ENCODE measurements around the gene FRG1.
"Not testable (repeated sequence)": the region's sequence is repeated elsewhere in the genome, so short reads cannot be mapped to it uniquely, and the experiment has no call there.

Gene FRG1

DNA sequence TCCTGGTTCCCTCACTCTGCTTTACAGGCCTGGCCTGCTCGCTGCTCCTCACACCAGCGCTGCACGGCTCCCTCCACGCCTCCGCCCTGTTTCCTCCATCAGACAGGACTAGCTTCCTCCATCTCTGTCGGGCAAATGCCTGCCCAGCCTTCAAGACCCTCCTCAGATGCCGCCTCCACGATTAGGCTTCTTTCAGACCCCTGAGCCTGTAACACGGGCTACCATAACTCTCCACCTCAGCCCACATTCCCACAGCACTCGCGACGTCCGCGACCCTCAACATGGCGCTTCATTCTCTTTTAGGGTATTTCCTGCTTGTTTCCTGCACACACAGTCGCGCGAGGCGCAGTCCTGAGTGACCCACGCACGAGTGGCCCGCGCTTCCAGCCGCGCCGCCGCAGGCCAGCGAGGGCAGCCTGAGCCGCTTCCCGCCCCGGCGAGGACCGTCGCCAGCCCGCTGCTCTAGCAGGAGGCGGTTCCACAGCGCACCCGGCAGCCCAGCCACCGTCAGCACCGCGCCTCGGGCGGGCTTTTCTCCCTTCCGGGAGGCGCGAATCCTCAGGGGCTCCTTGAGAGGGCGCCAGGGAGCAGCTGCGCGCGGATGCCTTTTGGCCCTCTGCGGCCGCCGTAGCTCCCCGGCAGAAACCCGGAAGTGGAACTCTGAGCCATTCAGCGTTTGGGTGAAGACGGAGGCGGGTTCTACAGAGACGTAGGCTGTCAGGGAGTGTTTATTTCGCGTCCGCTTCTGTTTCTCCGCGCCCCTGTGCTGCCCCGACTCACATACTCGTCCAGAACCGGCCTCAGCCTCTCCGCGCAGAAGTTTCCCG, at the start of gene FRG1:
Gene FRG1, plus strand, starts transcription at position 695 of the 827 bp plus-strand sequence. CDS start 138 bp downstream, outside the sequence.
- peak; percentile 96 for DNase-seq

DNA sequence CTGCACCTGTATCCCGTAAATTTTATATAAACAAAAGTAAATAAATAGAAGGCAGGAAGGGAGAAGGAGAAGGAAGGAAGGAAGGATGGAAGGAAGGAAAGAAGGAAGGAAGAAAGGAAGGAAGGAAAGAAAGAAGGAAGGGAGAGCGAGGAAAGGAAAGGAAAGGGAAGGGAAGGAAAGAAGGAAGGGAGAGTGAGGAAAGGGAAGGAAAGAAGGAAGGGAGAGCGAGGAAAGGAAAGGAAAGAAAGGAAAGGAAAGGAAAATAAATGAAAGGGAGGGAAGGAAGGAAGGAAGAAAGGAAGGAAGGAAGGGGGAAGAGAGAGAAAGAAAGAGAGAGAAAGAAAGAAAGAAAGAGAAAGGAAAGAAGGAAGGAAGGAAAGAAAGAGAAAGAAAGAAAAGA, 43.0 kb upstream of the FRG1 start:
- DNase-seq: no peak

DNA sequence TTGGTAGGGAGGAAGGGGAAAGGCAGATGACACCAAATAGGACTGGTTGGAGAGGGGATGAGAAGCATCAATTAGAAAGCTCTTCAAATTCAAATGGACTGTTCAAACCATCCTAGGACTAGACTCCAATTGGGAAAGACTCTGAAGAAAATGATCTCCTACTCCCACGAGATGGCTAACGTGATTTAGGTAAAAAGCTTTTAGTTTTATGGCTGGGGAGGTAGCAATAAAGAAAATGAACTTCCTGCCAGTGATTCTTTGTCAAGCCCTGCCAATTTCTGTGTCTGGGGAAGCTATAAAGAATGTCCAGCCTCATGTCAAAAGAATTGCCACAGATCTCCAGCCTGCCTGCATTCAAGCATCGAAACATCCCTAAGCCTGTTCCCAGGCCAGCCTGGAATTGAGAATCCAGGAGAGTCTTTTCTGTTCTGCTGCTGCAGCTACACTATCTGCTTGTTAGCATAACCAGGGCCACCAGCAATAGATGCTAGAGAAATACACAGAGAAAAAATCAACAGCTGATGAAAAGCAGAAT, 41.1 kb upstream of the FRG1 start:
- not testable (repeated sequence) for DNase-seq

DNA sequence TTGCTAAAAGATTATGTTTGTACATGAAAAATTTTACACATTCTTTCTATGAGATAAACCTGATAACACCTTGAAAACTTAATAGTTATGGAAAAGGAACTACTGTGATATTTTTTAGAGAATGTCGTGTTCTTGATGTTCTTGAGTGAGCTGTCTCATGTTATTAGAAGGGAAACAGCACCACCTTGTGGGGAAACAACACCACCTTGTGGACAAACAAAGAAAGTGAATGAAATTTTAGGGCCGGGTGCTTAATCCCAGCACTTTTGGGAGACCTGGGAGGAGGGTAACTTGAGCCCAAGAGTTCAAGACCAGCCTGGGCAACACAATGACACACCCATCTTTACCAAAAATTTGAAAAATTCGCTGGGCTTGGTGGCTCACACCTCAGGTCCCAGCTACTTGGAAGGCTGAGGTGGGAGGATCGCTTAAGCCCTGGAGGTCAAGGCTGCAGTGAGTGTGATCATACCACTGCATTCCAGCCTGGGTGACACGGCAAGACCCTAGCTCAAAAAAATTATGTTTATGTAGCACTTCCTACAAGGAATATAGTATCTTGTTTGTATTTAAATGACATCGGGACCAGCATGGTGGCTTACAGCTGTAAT, 36.1 kb upstream of the FRG1 start:
- peak; percentile 88 for DNase-seq

DNA sequence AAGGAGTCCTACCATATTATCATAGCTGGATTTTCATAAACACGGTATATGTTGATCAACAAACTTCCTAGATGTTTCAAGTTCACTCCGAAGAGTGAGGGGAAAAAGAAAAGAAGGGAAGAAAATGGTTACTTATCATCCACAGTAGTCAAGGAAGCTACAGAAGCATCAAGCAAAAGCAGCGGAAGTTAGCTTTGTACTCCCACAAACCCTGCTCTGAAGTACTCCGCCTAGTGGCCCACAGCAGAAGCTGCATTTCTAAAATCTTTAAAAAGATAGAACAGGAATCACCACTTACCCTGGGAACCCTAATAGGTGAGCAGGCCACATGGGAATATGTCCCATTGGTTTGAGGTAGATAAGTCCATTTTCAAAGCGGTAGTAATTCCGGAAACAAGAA, 28.5 kb upstream of the FRG1 start:
- DNase-seq: peak; percentile 23

DNA sequence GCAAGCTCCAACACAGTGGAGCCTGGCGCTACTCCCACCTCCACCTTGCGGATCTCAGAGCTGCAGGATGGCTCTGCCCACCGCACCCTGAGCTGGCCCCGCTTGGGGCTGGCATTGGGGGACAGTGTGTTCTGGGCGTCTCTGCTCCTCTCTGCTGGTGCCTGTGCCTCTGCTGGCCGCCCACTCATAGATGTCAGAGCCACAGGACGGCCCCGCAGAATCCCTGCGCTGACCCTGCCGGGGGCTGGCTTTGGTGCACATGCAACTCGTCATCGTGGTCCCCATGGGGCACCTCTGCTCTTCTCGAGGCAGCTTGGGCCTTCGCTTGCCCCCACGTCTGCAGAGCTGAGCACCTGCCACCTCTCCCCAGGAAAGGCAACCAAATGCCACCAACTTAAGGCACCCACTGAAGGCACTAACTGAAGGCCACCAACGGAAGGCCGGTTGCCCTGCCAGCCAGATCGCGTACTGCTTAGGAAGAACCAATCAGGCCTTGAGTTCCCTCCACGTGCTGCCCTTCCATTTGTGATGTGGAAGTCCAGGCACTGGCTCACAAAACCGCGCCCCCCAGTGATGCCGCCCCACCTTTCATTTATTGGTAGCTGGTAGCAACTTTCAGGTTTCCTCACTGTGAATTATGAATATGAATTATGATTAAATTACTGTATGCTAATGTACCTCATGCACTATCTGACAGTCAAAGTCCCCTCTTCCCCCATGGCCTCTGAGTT, 23.3 kb upstream of the FRG1 start:
- DNase-seq: no peak

DNA sequence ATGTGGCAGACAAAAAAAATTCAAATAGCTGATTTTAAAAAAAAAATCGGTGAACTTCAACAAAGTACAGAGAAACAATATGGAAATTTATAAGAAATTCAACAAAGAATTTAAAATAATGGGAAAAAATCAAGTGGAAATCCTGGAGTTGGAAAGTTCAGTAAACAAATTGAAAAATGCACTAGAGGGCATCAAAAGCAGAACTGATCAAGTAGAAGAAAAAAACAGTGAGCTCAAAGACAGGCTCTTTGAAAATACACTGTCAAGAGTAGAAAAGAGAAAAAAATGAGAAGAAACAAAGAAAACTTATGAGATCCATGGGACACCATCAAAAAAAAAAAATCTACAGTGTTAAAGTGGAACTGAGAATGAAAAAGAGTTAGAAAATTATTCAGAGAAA, 19.6 kb upstream of the FRG1 start:
- DNase-seq: no peak

DNA sequence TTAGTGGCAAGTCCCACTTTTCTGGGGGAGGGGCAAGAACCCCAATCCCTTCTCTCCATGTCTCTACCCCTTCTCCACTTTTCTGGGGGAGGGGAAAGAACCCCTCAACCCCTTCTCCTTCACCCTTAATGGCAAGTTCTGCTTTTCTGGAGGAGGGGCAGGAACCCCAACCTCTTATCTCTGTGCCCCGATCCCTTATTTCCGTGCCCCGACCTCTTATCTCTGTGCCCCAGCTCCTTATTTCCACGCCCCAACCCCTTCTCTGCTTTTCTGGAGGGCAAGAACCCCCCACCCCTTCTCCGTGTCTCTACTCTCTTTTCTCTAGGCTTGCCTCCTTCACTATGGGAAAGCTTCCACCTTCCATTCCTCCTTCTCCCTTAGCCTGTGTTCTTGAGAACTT, 13.9 kb upstream of the FRG1 start:
- peak; percentile 45 for DNase-seq

DNA sequence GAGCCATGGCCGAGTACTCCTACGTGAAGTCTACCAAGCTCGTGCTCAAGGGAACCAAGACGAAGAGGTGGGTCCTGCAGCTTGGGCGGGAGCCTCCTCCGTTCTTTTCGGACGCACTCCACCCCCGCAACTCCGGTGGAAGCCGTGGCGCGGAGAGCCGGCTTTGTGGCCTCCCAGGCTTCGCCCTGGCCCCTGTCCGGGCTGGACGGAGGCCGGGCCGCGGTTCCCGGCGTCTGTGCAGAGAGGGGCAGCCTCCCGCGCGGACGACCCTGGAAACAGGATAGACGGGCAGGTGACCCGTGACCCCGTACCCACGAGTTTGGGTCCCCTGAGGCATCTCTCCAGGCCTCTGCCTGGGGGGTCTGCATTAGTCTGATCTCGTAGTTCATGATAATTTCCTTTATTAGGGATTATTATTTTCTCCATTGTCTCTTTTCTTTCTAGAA, 356 bp downstream of the FRG1 start:
- no peak for DNase-seq

DNA sequence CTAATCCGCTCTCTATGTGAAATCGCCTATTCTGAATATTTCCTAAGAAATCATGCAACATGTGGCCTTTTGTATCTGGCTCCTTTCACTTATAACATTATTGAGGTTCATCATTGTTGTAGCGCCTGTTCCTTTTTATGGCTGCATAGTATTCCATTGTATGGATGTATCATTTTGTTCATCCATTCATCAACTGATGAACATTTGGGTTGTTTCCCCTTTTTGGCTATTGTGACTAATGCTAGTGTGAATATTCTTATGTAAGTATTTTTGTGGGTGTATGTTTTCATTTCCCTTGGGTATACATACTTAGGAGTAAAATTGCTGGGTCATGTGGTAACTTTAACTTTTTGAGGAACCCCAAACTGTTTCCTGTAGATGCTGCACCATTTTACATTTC, 1.7 kb downstream of the FRG1 start:
- DNase-seq: not testable (repeated sequence)

DNA sequence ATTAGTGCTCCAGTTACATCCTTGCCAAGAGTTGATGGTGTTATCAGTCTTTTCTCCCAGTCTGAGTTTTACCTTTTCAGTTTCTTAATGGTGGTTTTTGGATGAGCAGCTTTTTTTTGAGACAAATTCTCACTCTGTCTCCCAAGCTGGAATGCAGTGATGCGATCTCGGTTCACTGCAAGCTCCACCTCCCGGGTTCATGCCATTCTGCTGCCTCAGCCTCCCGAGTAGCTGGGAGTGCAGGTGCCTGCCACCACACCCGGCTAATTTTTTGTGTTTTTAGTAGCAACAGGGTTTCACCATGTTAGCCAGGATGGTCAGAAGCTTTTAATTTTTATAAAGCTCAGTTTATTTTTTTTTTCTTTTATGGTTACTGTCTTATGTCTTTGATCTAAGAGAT, 3.4 kb downstream of the FRG1 start:
- not testable (repeated sequence) for DNase-seq

DNA sequence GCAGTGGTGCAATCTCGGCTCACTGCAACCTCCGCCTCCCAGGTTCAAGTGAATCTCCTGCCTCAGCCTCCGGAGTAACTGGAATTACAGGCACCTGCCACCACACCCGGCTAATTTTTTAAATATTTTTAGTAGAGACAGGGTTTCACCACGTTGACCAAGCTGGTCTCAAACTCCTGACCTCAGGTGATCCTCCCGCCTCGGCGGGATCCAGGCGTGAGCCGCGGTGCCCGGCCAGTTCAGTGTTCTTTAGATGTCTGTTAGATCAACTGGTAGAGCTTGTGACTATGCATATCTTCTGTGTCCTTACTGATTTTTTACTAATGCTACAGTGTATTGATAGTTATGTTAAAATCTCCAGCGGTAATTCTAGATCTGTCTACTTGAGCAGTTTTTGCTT, 6.2 kb downstream of the FRG1 start:
- not testable (repeated sequence) for DNase-seq

DNA sequence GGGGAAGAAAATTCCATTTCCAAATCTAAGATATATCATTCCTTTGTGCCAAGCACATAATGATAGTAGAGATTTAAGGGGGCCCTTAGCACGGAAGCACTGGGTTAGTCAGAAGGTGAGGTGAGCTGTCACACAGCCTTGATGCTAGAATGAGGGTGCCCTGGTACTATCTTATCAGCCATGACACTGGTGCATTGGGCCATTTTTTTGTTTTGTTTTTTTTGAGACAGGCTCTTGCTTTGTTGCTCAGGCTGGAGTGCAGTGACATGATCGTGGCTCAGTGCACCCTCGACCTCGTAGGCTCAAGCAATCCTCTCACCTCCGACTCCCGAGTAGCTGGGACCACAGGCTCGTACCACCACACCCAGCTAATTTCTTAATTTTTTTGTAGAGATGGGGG, 7.8 kb downstream of the FRG1 start:
- not testable (repeated sequence) for DNase-seq

DNA sequence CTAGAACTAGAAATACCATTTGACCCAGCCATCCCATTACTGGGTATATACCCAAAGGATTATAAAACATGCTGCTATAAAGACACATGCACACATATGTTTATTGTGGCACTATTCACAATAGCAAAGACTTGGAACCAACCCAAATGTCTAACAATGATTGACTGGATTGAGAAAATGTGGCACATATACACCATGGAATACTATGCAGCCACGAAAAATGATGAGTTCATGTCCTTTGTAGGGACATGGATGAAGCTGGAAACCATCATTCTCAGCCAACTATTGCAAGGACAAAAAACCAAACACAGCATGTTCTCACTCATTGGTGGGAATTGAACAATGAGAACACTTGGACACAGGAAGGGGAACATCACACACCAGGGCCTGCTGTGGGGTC, 28.6 kb downstream of the FRG1 start:
- DNase-seq: not testable (repeated sequence)

DNA sequence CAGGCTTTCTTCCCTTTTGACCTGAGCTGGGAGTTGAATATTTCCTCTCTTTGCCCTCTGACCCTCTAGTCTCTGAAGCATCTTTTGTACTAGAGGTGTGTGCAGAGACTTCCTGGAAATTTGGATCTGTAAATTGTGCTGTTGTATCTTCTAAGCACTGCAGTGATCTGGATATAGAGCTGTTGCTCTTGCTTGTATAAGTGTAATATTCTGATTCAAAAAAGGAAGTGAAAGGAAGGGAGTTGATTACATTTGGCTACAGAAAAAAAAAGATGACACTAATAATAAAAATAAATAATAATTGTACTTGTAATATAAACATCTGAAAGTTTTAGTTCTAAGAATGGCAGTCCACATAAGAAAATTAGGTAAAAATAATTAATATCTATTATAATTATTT, 33.0 kb downstream of the FRG1 start:
- DNase-seq: no peak

DNA sequence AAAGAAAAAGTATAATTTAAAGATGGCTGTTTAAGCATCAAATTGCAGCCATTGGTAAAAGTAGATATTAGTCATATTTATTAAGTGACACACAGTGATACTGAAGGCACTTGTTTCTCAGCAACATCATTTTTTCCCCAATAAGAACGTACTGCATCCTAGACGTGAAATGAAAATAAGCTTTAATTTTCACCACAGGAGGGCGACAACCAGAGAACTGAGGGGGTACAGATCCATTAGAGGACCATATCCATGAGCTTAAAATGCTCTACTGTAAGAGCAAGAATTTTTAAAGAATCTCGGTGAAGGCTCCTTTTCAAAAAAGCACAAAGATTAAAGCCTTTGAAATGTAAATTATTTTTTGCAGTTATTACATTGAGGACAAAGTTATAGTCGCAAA, 33.4 kb downstream of the FRG1 start:
- DNase-seq: peak; percentile 57

DNA sequence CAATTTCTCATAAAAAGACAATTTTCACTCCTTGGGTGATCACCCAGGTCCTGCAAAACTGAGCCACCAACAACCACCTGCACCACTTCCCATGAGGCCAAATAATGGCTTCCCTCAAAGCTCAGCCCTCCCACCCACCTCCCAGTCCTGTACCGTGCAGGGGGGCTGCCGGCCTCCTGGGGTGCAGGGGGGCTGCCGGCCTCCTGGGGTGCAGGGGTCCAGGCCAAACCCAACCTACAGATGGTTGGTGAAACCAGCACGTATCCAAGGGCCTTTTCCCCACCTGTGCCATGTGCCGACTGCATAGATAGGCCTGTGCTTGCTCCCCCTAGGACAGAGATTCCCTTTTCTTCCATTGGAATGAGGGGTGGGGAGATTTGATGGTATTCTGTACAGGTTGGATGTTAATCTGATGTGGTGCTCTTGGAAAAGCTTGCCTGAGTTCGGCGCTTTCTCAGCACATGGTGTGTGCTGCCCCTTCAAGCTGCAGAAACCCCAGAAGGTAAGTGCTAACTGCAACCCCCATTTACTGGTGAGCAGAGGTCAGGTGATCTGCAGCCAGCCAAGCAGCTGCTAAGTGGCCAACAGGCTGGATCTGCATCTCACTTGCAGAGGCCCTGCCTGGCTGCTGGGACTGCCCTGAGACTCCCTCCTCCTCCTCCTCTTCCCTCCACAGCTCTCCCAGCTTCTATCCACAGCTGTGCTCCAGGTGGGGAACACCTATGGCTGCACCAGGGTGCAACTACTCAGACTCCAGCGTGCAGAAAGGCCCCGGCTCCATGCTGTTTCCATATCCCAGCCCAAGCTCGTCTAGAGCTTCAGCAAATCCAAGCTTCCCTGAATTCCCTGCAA, 38.8 kb downstream of the FRG1 start:
- no peak for DNase-seq

DNA sequence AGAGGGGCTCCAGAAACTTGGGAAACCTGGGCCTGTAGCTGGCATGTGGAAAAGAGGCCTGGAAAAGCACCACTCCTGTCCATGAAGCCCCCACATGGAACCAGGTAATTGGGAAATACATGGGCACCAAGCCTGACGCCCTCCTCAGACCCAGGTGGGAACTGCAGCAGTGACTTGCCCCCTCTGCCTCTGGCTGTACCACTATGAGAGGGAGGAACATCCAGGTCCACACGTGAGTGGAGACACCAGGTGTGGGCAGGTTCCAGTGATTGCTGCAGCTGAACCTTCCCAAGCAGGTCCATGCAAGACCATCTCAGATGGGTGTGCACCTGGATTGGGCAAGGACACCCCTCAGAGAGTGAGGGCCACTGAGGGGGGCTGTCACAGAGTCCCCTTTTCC, 39.6 kb downstream of the FRG1 start:
- not testable (repeated sequence) for DNase-seq

DNA sequence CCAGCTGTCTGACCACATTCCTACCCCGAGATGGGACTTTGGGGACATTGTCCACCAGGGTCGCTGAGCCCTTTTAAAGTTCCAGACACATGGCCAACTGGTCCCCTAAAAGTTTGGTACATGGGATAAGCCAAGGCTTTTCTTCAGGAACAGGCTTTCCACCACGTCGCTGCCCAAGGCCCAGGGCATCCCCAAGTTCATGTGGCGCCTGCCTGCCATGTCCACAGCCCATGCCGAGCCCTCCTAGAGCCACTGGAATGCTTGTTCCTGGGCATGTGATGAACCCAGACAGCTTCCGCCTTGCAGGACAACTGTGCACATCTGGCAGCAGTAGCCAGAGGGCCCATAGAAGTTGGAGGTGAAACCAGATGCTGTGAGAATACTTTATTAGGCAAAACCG, 41.3 kb downstream of the FRG1 start:
- DNase-seq: no peak

DNA sequence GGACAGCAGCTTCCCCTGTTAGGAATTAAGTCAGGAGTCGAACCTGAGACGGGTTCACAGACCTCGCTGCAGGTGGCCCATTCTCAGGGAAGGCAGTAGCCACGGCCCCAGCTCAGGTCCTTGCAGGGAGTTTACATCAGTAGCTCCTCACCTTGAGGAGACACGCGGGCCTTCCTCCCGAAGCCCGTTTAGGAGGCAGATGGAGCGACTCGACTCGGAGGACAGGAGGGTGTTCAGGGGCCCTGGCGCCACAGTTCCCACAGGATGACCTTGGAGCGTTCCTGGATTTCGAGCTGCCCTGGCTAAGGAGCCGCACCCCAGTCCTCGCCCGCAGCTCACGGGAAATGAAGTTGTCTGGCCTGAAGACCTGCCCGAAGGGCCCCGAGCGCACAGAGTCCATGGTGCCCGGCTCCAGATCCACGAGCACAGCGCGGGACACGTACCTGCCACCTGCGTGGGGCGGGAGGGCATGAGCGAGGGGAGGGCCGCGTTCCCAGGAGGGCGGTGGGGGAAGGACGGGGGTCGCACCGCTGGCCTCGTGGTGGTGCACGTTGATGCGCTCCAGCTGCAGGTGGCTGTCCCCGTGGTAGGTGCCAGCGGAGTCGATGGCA, 43.3 kb downstream of the FRG1 start:
- DNase-seq: not testable (repeated sequence)

DNA sequence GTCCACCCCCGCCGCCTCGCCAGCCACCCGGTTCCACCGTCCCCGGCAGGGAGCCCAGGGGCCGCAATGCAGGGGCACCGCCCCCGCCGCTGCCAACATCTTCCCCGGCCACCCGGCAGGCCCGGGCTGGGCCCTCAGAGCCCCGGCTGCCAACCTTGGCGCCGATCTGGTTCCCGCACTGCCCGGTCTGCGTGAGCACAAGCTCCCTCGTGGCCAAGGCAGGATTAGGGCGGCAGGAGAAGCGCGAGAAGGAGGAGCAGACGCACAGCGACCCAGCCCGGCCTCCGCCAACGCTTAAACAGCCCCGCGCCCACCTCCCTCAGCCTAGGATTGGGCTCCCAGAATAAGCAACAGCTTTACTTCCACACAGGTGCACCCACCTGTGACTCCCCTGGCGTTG, 44.0 kb downstream of the FRG1 start:
- not testable (repeated sequence) for DNase-seq

DNA sequence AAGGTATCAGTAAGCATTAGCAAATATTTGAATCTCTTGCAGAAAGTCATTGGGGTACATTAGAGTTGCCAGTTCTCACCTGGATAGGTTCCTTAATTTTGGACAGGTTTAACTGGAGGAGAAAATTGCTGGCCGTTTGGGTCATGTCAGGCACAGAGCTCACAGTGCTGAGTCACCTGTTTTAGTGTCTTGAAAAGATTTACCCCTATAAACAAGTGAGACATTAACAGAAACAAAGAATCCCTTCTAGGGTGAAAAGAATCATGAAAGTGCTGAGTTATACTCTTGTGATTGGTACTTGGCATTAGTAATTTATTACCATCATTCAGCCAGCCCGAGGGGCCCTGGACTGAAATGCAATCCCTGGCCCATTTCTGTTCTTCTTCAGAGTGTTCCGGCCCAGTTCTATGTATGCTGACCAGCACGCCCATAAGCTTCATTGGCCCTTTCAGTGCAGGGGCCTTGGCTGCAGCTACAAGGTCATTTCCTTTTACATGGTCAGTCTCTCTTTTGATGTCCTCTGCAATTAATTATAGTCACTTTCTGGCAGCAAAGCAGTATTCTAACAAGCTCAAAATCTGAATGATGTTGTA, 45.1 kb downstream of the FRG1 start:
- DNase-seq: not testable (repeated sequence)
